Adipocyte (in vitro differentiated cells): ENCODE measurements around the gene FBXL4.

Source experiments
- DNase-seq: peaks from one replicate; pipeline ENCODE4 v3.0.0-alpha.2; 2015; ENCODE audit warnings: low read depth
- H3K27me3 ChIP-seq: replicated peaks from 2 replicates; pipeline ENCODE4 v1.7.0; 2013; ENCODE audit warnings: mild to moderate bottlenecking, low read length, moderate library complexity; ENCODE audit not compliant: control insufficient read depth, insufficient read depth
- H3K36me3 ChIP-seq: 2 replicates; pipeline ENCODE4 v1.7.0; 2013; ENCODE audit warnings: low read length, mild to moderate bottlenecking, moderate library complexity; ENCODE audit not compliant: control insufficient read depth, insufficient read depth, severe bottlenecking
- H3K4me1 ChIP-seq: 2 replicates; pipeline ENCODE4 v1.7.0; 2013; ENCODE audit warnings: mild to moderate bottlenecking, low read length, moderate library complexity; ENCODE audit not compliant: control insufficient read depth, insufficient read depth
- H3K4me3 ChIP-seq: 2 replicates; pipeline ENCODE4 v1.7.0; 2013; ENCODE audit warnings: mild to moderate bottlenecking, low read length, moderate library complexity
- H3K9ac ChIP-seq: 2 replicates; pipeline ENCODE4 v1.7.0; 2013; ENCODE audit warnings: mild to moderate bottlenecking, low read length, moderate library complexity
- H3K9me3 ChIP-seq: 2 replicates; pipeline ENCODE4 v1.7.0; 2013; ENCODE audit warnings: mild to moderate bottlenecking, low read length, moderate library complexity; ENCODE audit not compliant: control insufficient read depth

FBXL4 gene

DNA sequence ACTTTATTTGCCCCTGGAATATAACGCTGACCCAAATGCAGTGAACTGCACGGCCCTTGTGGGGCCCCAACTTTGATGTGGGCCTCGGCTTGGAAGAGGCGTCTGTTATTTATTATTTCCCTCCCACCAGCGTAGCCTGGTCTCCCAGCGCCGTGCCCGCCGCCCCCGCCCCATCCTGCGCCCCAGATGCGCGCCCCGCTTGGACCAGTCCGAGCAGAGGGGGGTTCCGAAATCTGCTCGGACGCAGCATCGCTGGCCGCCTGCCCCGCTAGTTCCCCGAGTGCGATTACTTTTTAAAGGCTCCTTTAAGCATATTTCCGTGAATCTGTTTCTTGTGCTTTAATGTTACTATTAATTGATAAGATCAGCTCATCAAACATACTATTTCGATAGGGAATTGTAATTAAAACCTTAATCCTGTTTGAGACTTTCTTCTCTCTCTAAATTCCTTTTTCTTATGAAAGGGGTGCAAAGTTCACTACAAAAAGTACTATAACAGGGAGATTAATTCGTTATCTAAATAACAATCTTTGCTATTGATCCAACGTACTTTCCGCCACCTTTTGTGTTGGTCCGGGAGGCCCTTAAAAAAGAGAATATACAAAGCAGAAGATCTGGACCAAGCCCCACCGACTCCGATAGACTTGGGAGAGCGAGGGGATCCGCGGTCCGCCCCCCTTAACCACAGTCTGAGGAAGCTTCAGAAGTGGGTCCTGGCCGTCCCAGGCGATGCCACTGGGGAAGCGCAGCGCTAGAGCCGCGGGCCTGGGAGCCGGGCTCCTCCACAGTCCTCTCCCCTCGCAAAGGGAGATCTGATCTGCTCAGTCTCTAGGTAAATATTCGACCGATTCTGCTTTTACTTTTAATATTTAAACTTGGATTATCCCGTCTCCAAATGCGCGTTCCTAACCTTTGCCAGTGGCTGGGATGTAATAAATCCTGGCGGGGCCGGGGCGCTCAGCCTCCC lies 103.2 kb downstream of the FBXL4 start:
- Histone ChIP-seq H3K27me3 (peaks cover 84% of the 10 kb centered on the region), H3K9ac (no peak overlapping the region), H3K4me1 (peaks cover 10% of the 10 kb centered on the region), H3K36me3 (no peaks in the 10 kb centered on the region), H3K9me3 (no peaks in the 10 kb centered on the region), H3K4me3 (no peak overlapping the region)
- no peak for DNase-seq

DNA sequence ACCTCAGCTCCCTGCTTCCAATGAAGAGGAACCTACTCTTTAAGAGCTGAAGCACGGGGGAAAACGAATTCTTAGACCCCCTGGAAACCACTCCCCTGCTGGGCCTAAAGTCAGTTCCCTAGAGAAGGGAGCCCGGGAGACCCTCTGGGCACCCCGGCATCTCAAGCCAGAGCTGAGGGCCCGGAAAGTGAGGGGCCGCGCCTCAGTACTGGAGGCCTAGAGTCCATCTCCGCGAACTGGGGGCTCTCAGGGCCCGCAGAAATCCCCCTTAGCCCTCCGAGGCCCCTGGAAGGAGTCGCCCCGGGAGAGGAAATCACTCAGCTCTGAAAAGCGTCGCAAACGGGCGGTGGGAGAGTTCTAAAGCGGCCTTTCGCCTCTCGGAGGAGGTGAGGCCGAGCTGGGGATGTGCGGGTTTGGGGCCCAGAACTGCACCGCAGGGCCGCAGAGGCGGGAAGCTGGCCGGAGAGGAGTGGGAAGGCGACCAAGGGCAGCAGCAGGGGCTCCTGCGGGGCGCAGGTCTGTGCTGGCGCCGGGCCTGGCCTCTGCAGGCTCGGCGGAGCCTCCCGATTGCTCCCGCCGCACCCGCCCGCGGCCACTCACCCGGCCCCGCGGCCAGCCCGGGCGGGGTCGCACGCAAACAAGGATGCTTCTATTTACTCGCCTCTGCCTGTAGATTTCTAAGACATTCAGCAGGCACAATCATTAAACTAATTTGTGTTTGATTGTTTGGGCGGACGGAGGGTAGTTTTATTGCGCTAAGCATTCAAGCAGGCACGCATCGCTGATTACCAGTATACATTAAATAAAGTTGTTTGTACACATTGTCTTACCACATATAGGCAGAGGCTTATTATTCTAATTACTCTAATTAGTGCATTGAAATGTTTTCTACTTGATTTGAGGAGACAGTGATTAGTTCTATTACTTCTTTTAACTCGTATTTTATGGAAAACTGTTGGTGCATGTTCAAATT lies 104.2 kb downstream of the FBXL4 start:
- no peaks in the 10 kb centered on the region for H3K9me3 ChIP-seq
- no peaks in the 10 kb centered on the region for H3K36me3 ChIP-seq
- H3K27me3 ChIP-seq, result peaks cover 87% of the 10 kb centered on the region
- DNase-seq, result no peak
- peaks cover 10% of the 10 kb centered on the region for H3K4me1 ChIP-seq
- H3K9ac ChIP-seq, result no peak overlapping the region
- no peak overlapping the region for H3K4me3 ChIP-seq

DNA sequence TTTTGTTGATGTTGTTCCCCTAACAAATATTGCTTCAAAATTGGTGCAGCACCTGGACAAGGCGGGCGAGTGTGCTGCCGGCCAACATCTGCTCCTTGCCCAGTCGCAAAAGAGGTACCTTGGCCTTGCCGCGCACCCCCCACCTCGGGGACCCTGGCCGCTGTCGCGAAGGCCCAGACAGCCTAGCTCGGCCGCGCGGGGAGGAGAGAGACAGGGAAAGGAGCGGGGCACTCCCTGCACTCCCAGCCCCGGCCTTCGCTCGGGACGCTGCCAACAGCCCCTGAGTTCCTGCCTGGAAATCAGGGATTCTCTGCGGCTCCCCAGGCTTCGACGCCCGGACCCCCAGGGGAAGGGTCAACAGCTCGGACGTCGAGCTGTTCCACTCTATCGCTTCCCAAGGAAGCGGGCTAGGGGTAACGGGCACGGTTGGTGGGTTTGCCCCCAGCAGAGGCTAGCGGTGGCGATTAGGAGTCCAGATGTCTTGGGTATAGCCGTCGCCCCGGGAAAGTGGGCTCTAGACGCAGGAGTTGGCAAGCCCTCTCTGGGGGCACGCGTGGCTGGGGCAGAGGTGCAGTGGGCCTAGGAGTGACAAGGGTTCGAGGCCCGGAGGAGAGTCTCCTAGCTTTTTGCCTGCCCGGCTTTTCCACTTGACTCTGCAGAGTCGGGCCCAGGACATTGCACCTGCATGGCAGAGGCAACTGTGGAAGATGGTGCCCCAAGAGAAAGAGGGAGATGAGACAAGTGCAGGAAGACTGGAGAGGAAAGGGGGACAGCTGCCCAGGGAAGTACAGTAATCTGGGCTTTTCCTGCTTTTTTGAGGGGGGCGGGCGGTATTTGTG lies 105.2 kb downstream of the FBXL4 start:
- Histone ChIP-seq H3K9me3 (no peaks in the 10 kb centered on the region), H3K4me3 (no peak overlapping the region), H3K4me1 (peaks cover 4% of the 10 kb centered on the region), H3K27me3 (peaks cover 90% of the 10 kb centered on the region), H3K9ac (no peak overlapping the region), H3K36me3 (no peaks in the 10 kb centered on the region)
- DNase-seq, result no peak

DNA sequence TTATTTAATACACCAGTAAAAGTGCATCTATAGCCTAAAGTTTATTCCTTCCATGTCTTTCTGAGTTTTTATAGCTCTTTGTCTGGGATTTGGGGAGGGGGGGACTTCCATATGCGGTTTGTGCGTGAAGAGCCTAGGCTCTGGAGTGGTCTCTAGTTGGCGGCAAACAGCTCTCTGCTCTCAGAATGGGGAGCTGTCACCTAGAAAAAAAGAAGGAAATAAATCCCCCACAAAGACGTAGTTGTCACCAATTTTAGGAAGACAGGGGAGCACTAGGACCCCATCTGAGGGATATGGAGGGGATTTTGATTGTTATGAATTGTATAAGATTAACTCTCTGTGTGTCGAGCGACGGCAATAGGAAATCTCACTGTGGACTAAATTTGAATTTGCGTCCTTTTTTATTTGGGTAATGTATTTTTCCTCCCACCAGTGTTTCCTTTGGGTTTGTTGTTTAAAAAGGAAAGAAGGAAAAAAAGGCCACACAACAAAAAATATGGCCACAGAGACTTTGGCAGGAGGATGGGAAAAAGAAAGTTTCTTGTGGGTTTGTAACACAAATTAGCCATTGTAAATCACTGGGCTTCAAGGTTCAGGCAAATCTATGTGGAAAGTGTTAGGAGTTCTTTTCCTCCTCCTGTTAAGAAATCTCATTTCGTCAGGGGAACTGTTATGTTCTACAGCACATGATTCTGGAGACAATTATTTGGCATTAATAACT lies 106.0 kb downstream of the FBXL4 start:
- H3K36me3 ChIP-seq, result no peaks in the 10 kb centered on the region
- H3K9ac ChIP-seq, result no peak overlapping the region
- no peak overlapping the region for H3K4me3 ChIP-seq
- H3K27me3 ChIP-seq, result peaks cover 90% of the 10 kb centered on the region
- no peaks in the 10 kb centered on the region for H3K9me3 ChIP-seq
- peaks cover 3% of the 10 kb centered on the region for H3K4me1 ChIP-seq
- DNase-seq, result no peak

DNA sequence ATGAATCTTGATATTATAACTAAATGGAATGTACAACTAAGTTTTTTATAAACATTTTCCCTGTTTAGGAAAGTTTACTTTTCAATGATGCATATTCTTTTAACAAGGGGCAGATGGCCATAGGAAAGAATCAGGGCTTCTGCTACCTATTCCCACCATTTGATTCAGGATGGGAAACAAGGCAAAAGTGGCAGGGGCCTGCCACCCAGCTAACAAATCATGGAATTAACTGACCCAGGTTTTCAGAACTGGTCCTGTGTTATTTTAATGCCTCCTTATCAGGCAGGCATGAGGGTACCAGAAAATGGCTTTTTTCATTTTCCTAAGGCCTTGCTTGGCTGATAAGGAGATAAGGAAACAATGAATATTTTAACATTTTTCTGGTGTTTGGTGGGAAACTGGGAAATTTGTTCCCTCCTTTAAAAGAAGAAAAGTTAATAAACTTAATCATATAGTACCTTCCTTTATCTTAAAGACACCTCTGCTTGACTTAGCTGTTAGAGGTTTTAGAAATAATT lies 106.7 kb downstream of the FBXL4 start:
- Histone ChIP-seq H3K4me3 (no peak overlapping the region), H3K4me1 (peaks cover 3% of the 10 kb centered on the region), H3K36me3 (no peaks in the 10 kb centered on the region), H3K27me3 (peaks cover 90% of the 10 kb centered on the region), H3K9ac (no peak overlapping the region), H3K9me3 (no peaks in the 10 kb centered on the region)
- DNase-seq, result no peak

DNA sequence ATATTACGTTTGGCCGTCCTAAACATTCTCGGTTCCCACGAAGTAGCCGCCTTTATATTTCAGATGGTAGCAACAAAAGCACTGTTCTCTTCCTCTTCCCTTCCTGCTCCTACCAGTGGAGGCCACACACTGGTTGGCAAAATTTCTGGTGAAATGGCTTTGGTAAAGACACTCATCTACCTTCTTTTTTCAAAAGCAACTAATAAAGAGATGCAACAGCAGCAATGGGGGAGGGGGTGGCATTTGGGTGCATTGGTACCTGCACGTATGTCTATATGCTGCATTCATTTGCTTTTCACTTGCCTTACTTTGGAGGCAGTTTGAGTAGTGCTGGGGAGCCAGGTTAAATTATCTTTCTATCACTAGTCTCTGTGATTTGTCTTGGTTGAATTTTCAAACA lies 107.4 kb downstream of the FBXL4 start:
- Histone ChIP-seq H3K4me1 (peaks cover under 1% of the 10 kb centered on the region), H3K36me3 (no peaks in the 10 kb centered on the region)

DNA sequence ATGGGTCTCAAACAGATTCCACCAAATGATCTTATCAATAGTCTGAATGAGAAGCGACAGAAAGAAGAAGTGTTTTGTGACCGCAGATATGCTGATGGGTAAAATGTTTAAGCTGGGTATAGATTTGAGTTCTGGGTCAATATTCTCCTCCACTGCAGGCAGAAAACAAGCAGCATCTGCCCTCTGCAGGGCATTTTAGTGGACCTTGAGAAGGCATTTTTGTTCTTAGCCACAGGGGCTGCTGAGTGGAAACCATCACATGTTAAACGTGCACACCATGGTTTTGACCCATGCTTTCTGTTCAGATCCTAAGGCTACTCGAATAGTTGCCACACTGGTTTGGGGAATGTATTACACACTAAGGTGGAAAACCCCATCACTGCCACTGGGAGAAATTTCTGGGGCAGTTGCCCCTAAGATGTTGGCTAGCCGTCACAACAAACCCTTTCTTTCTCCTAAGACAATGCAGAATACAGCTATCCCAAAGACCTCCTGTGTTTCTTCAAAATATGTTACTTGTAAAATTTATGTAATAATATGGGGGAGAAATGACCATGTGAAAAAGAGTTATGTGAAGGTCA lies 107.9 kb downstream of the FBXL4 start:
- Histone ChIP-seq H3K9ac (no peak overlapping the region), H3K9me3 (no peaks in the 10 kb centered on the region), H3K4me3 (no peak overlapping the region), H3K36me3 (no peaks in the 10 kb centered on the region), H3K27me3 (peaks cover 91% of the 10 kb centered on the region), H3K4me1 (no peaks in the 10 kb centered on the region)
- DNase-seq, result no peak

More for the DNA sequence above, 107.4 kb downstream of the FBXL4 start:
- no peaks in the 10 kb centered on the region for H3K9me3 ChIP-seq
- peaks cover 92% of the 10 kb centered on the region for H3K27me3 ChIP-seq
- no peak for DNase-seq
- H3K4me3 ChIP-seq, result no peak overlapping the region
- no peak overlapping the region for H3K9ac ChIP-seq

DNA sequence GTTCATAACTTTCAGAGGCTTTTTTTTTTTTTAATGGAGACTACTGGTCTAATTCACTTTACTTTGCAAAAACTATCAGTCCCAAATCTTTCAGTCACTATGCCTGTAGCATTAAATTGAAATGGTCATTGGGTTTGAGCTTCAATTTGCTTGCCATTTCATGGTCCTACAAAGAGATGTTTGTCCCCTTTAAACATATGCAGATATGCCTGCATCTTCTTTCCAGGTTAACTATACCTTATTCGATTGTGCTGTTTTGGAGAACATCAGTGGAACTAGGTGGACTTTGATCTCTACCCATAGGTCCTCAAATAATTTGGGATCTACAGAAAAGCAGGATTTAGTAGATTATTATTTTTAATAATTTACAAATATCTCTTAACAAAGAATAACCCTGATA lies 108.8 kb downstream of the FBXL4 start:
- Histone ChIP-seq H3K9me3 (no peaks in the 10 kb centered on the region), H3K9ac (no peak overlapping the region), H3K36me3 (no peaks in the 10 kb centered on the region), H3K4me3 (no peak overlapping the region), H3K27me3 (peaks cover 82% of the 10 kb centered on the region), H3K4me1 (peaks cover under 1% of the 10 kb centered on the region)
- DNase-seq, result no peak

DNA sequence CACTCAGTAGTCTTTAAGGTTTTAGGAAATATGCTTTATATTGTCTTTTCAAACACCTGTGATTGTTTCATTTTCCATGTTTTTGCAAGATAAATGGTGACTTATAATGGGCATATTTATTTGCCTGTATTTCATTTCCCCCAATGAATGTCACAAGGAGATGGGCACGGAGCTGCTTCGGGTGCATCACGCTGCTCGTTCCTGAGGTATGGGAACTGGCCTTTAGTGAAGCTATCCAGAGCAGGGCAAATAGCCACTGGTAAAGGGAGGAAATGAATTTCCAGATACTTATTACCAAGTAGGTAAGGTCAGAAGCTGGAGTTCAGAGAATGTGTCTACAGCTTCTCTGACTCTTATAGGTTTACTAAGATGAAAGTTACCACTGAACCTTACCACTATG lies 109.7 kb downstream of the FBXL4 start:
- Histone ChIP-seq H3K9ac (no peak overlapping the region), H3K27me3 (peaks cover 73% of the 10 kb centered on the region), H3K4me3 (no peak overlapping the region), H3K4me1 (peaks cover 9% of the 10 kb centered on the region), H3K36me3 (no peaks in the 10 kb centered on the region), H3K9me3 (no peaks in the 10 kb centered on the region)
- no peak for DNase-seq
